HEK293T (cell line): ENCODE data around the gene PKNOX2.

Source experiments
- CTCF ChIA-PET: fragments of 350-600 bp; formaldehyde crosslinking; extraction: SDS; loops from one replicate; lab custom pipeline; 2021; ENCODE audit warnings: antibody characterized with exemption, inconsistent platforms; lab: Yijun Ruan, JAX
- POLR2A ChIA-PET: fragments of 350-600 bp; formaldehyde crosslinking; extraction: SDS; loops from one replicate; lab custom pipeline; 2020; ENCODE audit warnings: antibody characterized with exemption, inconsistent platforms; lab: Yijun Ruan, JAX
- DNase-seq: peaks from one replicate; pipeline ENCODE4 v3.0.0; 2012; ENCODE audit warnings: mixed read lengths; ENCODE audit errors: extremely low spot score
- ARNT ChIP-seq: fragments of 450-650 bp; IDR thresholded peaks from 2 replicates; pipeline ENCODE4 v1.6.1; 2017; ENCODE audit warnings: mild to moderate bottlenecking
- BHLHE40 ChIP-seq: fragments of 450-650 bp; IDR thresholded peaks from 2 replicates; pipeline ENCODE4 v1.6.1; 2016; ENCODE audit warnings: mild to moderate bottlenecking, moderate library complexity, borderline replicate concordance
- CTBP1 ChIP-seq: fragments of 450-650 bp; IDR thresholded peaks from 2 replicates; pipeline ENCODE4 v1.6.1; 2016; ENCODE audit warnings: borderline replicate concordance
- ELF4 ChIP-seq: fragments of 450-650 bp; IDR thresholded peaks from 2 replicates; pipeline ENCODE4 v1.6.1; 2017; ENCODE audit warnings: antibody characterized with exemption
- FOXA1 ChIP-seq: fragments of 450-650 bp; IDR thresholded peaks from 2 replicates; pipeline ENCODE4 v1.6.1; 2016; ENCODE audit warnings: mild to moderate bottlenecking
- FOXK2 ChIP-seq: fragments of 450-650 bp; IDR thresholded peaks from 2 replicates; pipeline ENCODE4 v1.6.1; 2016; ENCODE audit warnings: mild to moderate bottlenecking
- FOXM1 ChIP-seq: fragments of 450-650 bp; IDR thresholded peaks from 2 replicates; pipeline ENCODE4 v1.6.1; 2017; ENCODE audit warnings: mild to moderate bottlenecking, borderline replicate concordance
- HDGF ChIP-seq: fragments of 450-650 bp; IDR thresholded peaks from 2 replicates; pipeline ENCODE4 v1.6.1; 2017; ENCODE audit warnings: antibody characterized with exemption, borderline replicate concordance
- L3MBTL2 ChIP-seq: fragments of 450-650 bp; conservative IDR thresholded peaks from 2 replicates; pipeline ENCODE4 v1.6.1; 2016; ENCODE audit warnings: mild to moderate bottlenecking
- LEF1 ChIP-seq: fragments of 450-650 bp; IDR thresholded peaks from 2 replicates; pipeline ENCODE4 v1.6.1; 2017; ENCODE audit warnings: mild to moderate bottlenecking, borderline replicate concordance
- NFRKB ChIP-seq: fragments of 450-650 bp; IDR thresholded peaks from 2 replicates; pipeline ENCODE4 v1.6.1; 2016; ENCODE audit warnings: mild to moderate bottlenecking, moderate library complexity
- SP1 ChIP-seq: fragments of 450-650 bp; IDR thresholded peaks from 2 replicates; pipeline ENCODE4 v1.6.1; 2017
- SUZ12 ChIP-seq: fragments of 450-650 bp; IDR thresholded peaks from 2 replicates; pipeline ENCODE4 v1.6.1; 2016; ENCODE audit warnings: mild to moderate bottlenecking
- TARDBP ChIP-seq: fragments of 450-650 bp; IDR thresholded peaks from 2 replicates; pipeline ENCODE4 v1.6.1; 2016
- ZNF384 ChIP-seq: fragments of 450-650 bp; IDR thresholded peaks from 2 replicates; pipeline ENCODE4 v1.6.1; 2016
- TF ChIP-seq, protein P1 (sequence below): fragments of 450-650 bp; IDR thresholded peaks from 2 replicates; pipeline ENCODE4 v1.6.1; 2016

The PKNOX2 gene

DNA sequence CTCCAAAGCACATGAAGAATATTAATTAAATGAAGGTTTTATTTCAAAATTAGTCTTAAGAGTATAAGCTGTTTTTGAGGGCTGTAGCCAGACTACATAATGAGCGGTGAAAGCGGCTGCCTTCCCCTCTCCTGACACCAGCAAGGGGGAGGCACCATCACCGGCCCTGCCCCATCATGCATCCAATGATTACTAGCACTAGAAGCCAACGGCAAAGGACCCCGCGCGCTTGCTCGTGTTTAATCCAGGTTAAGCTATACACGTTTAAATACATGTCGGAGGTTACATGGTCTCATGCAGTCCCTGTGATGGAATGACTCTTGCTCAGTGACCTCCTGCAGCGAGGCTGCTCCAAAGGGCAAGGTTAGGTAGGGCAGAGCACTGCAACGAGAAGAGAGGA is 281.2 kb downstream of the PKNOX2 start:
- DNase-seq, result no peak
- CTCF ChIA-PET, result no interaction called here
- TF ChIP-seq CTBP1 (no peak), TARDBP (no peak), FOXM1 (no peak), BHLHE40 (no peak), FOXA1 (no peak), NFRKB (no peak), SP1 (no peak), L3MBTL2 (no peak), HDGF (no peak), ZNF384 (no peak), FOXK2 (no peak), ARNT (no peak), LEF1 (no peak), SUZ12 (no peak), ELF4 (no peak)
- TF ChIP-seq, protein P1, sequence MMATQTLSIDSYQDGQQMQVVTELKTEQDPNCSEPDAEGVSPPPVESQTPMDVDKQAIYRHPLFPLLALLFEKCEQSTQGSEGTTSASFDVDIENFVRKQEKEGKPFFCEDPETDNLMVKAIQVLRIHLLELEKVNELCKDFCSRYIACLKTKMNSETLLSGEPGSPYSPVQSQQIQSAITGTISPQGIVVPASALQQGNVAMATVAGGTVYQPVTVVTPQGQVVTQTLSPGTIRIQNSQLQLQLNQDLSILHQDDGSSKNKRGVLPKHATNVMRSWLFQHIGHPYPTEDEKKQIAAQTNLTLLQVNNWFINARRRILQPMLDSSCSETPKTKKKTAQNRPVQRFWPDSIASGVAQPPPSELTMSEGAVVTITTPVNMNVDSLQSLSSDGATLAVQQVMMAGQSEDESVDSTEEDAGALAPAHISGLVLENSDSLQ, result no peak
- POLR2A ChIA-PET, result no interaction called here

- ChIA-PET CTCF (no interaction called here), POLR2A (no interaction called here)
- TF ChIP-seq, protein P1, result no peak
- TF ChIP-seq ZNF384, result no peak
- no peak for TF ChIP-seq HDGF
- TF ChIP-seq FOXK2, result no peak
- TF ChIP-seq LEF1, result no peak
- TF ChIP-seq CTBP1, result no peak
- TF ChIP-seq ELF4, result no peak
- no peak for TF ChIP-seq L3MBTL2
- no peak for TF ChIP-seq NFRKB
- TF ChIP-seq FOXA1, result no peak
- TF ChIP-seq ARNT, result no peak
- no peak for TF ChIP-seq SUZ12
- TF ChIP-seq TARDBP, result no peak
- TF ChIP-seq FOXM1, result no peak
- TF ChIP-seq SP1, result no peak
- no peak for TF ChIP-seq BHLHE40
- no peak for DNase-seq
Measured at GRCh38 chr11:125446279-125446678, 281.7 kb downstream of the PKNOX2 start.

GRCh38 chr11:125447721-125448120 is 283.2 kb downstream of the PKNOX2 start:
- CTCF ChIA-PET, result no interaction called here
- POLR2A ChIA-PET, result no interaction called here
- DNase-seq, result no peak
- TF ChIP-seq ARNT (no peak), ELF4 (no peak)

GRCh38 chr11:125448136-125448535 is 283.6 kb downstream of the PKNOX2 start:
- TF ChIP-seq ZNF384, result no peak
- no peak for DNase-seq
- ChIA-PET POLR2A (no interaction called here), CTCF (no interaction called here)

- no peak for DNase-seq
- TF ChIP-seq FOXA1 (no peak), BHLHE40 (no peak), ZNF384 (no peak), SP1 (no peak), L3MBTL2 (no peak), FOXK2 (no peak), SUZ12 (no peak), LEF1 (no peak), CTBP1 (no peak), HDGF (no peak), FOXM1 (no peak), TARDBP (no peak), ELF4 (no peak), ARNT (no peak), NFRKB (no peak)
- TF ChIP-seq, protein P1, result no peak
- POLR2A ChIA-PET, result no interaction called here
- CTCF ChIA-PET, result interaction anchor here (2.0 kb wide), 1 partner anchor 16 kb away, joined by 5 read pairs; no protein-coding TSS in a partner anchor
Measured at GRCh38 chr11:125449565-125449964, 285.0 kb downstream of the PKNOX2 start.

- CTCF ChIA-PET, result interaction anchor here (0.6 to 2.0 kb wide), 4 partner anchors 10 to 22 kb away, joined by 3 to 5 read pairs (median 4); no protein-coding TSS in a partner anchor
- POLR2A ChIA-PET, result no interaction called here
- TF ChIP-seq, protein P1, result peak; percentile 89
- no peak for TF ChIP-seq ZNF384
- DNase-seq, result peak; percentile 44
Measured at GRCh38 chr11:125451400-125452124, 287.0 kb downstream of the PKNOX2 start.
